Thyroid gland (tissue), 4 donors: ENCODE data around the gene DHX34. TPM values are rescaled to one million over a fixed set of nuclear protein-coding genes. Genes with fewer than 3 reads are reported as not detected.

Experiments used
- DNase-seq, 2 donors: peaks; one replicate each; pipeline ENCODE4 v3.0.0-alpha.2; 2019
- H3K27ac ChIP-seq, 3 donors: fragments of 200-600 bp; sonication (generic); 1 replicate in 2 of 3; 2 replicates in 1 of 3; pipeline ENCODE4 v1.5.1; 2016 to 2019; ENCODE audit warnings: mild to moderate bottlenecking in 1 of 3, moderate library complexity in 1 of 3
- H3K27me3 ChIP-seq: fragments of 200-600 bp; sonication (generic); one replicate; pipeline ENCODE4 v1.5.1; 2019
- H3K36me3 ChIP-seq, 2 donors: fragments of 200-600 bp; sonication (generic); one replicate each; pipeline ENCODE4 v1.5.1; 2016 to 2019
- H3K4me1 ChIP-seq, 2 donors: fragments of 200-600 bp; sonication (generic); one replicate each; pipeline ENCODE4 v1.5.1; 2017 to 2019
- H3K4me3 ChIP-seq, 3 donors: fragments of 200-600 bp; sonication (generic); replicated peaks in 1 of 3; 1 replicate in 2 of 3; 2 replicates in 1 of 3; pipeline ENCODE4 v1.5.1; 2016; ENCODE audit warnings: mild to moderate bottlenecking in 1 of 3
- H3K9me3 ChIP-seq: fragments of 200-600 bp; sonication (generic); one replicate; pipeline ENCODE4 v1.5.1; 2017
- POLR2A ChIP-seq, 2 donors: fragments of 450-650 bp; IDR thresholded peaks; one replicate each; pipeline ENCODE4 v1.6.1; 2017; ENCODE audit warnings: antibody characterized with exemption in 2 of 2, mild to moderate bottlenecking in 2 of 2, moderate library complexity in 1 of 2
- WGBS, 2 donors: methylation state at CpG; one replicate each; pipeline ENCODE4 v1.1.5; 2017; 5-methylcytosine and 5-hydroxymethylcytosine counted together
- intact Hi-C: fragments of 100-400 bp; cut with DNase I; formaldehyde crosslinking; loops from one replicate; pipeline ENCODE4 v1.15.1; 2023
- total RNA-seq, 4 donors: library from RNA; depleted of rRNA; stranded (reverse); fragments of >200 nt; gene quantifications; one replicate each; pipeline ENCODE4 v1.2.3, GENCODE V29; 2016
- TF ChIP-seq, protein P1 (sequence below), 6 experiments: fragments of 200-600 bp in 3 of 6; fragments of 450-650 bp in 3 of 6; sonication (generic) in 3 of 6; IDR thresholded peaks; one replicate each; pipeline ENCODE4 v1.5.1; 2016 to 2019; ENCODE audit warnings: antibody characterized with exemption in 6 of 6, mild to moderate bottlenecking in 2 of 6, inconsistent platforms in 1 of 6, moderate library complexity in 1 of 6

The DHX34 gene
- total RNA-seq, 4 donors from 2014 or later: 15.2 to 20.1 (median 17.3) TPM

DNA sequence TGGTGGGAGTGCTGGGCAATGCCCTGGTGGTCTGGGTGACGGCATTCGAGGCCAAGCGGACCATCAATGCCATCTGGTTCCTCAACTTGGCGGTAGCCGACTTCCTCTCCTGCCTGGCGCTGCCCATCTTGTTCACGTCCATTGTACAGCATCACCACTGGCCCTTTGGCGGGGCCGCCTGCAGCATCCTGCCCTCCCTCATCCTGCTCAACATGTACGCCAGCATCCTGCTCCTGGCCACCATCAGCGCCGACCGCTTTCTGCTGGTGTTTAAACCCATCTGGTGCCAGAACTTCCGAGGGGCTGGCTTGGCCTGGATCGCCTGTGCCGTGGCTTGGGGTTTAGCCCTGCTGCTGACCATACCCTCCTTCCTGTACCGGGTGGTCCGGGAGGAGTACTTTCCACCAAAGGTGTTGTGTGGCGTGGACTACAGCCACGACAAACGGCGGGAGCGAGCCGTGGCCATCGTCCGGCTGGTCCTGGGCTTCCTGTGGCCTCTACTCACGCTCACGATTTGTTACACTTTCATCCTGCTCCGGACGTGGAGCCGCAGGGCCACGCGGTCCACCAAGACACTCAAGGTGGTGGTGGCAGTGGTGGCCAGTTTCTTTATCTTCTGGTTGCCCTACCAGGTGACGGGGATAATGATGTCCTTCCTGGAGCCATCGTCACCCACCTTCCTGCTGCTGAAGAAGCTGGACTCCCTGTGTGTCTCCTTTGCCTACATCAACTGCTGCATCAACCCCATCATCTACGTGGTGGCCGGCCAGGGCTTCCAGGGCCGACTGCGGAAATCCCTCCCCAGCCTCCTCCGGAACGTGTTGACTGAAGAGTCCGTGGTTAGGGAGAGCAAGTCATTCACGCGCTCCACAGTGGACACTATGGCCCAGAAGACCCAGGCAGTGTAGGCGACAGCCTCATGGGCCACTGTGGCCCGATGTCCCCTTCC is 28.9 kb upstream of the DHX34 start:
- Histone ChIP-seq H3K9me3 (no peaks in the 10 kb centered on the region), H3K27me3 (no peaks in the 10 kb centered on the region), H3K36me3 (no peaks in the 10 kb centered on the region), H3K4me1 (no peaks in the 10 kb centered on the region), H3K4me3 (no peak overlapping the region), H3K27ac (no peak overlapping the region)
- WGBS, 2 donors: 91 to 94% methylated on average over 42 to 46 of the region's 46 CpGs
- no peak for DNase-seq
- intact Hi-C loops: no loop called here
- TF ChIP-seq POLR2A (IDR thresholded peaks at IDR 0.05): no peak
- TF ChIP-seq, protein P1, sequence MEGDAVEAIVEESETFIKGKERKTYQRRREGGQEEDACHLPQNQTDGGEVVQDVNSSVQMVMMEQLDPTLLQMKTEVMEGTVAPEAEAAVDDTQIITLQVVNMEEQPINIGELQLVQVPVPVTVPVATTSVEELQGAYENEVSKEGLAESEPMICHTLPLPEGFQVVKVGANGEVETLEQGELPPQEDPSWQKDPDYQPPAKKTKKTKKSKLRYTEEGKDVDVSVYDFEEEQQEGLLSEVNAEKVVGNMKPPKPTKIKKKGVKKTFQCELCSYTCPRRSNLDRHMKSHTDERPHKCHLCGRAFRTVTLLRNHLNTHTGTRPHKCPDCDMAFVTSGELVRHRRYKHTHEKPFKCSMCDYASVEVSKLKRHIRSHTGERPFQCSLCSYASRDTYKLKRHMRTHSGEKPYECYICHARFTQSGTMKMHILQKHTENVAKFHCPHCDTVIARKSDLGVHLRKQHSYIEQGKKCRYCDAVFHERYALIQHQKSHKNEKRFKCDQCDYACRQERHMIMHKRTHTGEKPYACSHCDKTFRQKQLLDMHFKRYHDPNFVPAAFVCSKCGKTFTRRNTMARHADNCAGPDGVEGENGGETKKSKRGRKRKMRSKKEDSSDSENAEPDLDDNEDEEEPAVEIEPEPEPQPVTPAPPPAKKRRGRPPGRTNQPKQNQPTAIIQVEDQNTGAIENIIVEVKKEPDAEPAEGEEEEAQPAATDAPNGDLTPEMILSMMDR (IDR thresholded peaks at IDR 0.05): no peak

DNA sequence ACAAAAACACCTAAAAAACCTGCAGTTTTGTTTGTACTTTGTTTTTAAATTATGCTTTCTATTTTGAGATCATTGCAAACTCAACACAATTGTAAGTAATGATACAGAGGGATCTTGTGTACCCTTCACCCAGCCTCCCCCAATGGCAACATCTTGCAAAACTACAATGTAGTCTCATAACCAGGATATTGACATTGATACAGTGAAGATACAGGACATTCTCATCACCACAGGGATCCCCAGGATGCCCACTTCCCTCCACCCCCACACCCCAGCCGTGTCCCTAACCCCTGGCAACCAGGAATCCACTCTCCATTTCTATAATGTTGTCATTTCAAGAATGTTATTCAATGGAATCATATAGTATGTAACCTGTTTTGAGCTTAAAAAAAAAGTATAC is 27.5 kb upstream of the DHX34 start:
- intact Hi-C loops: no loop called here
- no peaks in the 10 kb centered on the region for H3K4me1 ChIP-seq
- no peak for DNase-seq
- WGBS, 2 donors: 73 to 93% methylated on average over 1 of the region's 1 CpG
- H3K36me3 ChIP-seq: no peaks in the 10 kb centered on the region
- H3K27me3 ChIP-seq: no peaks in the 10 kb centered on the region
- no peak overlapping the region for H3K27ac ChIP-seq
- no peak for TF ChIP-seq POLR2A (IDR thresholded peaks at IDR 0.05)
- TF ChIP-seq, protein P1 (IDR thresholded peaks at IDR 0.05): no peak
- H3K9me3 ChIP-seq: no peaks in the 10 kb centered on the region
- H3K4me3 ChIP-seq: no peak overlapping the region

- Histone ChIP-seq H3K27ac (no peak overlapping the region), H3K36me3 (no peaks in the 10 kb centered on the region), H3K4me3 (no peak overlapping the region), H3K27me3 (no peaks in the 10 kb centered on the region), H3K4me1 (no peaks in the 10 kb centered on the region), H3K9me3 (no peaks in the 10 kb centered on the region)
- TF ChIP-seq, protein P1 (IDR thresholded peaks at IDR 0.05): no peak
- TF ChIP-seq POLR2A (IDR thresholded peaks at IDR 0.05): no peak
- 78 to 85% methylated on average over 2 of the region's 2 CpGs for WGBS, 2 donors
- intact Hi-C loops: no loop called here
- no peak for DNase-seq
Observed at GRCh38 chr19:47322058-47322457, 27.1 kb upstream of the DHX34 start.

- Histone ChIP-seq H3K9me3 (no peaks in the 10 kb centered on the region), H3K27me3 (no peaks in the 10 kb centered on the region), H3K4me3 (no peak overlapping the region), H3K27ac (no peak overlapping the region), H3K36me3 (no peaks in the 10 kb centered on the region), H3K4me1 (no peaks in the 10 kb centered on the region)
- no peak for DNase-seq
- intact Hi-C loops: no loop called here
- 48 to 69% methylated on average over 8 of the region's 8 CpGs for WGBS, 2 donors
- TF ChIP-seq POLR2A (IDR thresholded peaks at IDR 0.05): no peak
Observed at GRCh38 chr19:47323409-47323808, 25.7 kb upstream of the DHX34 start.

DNA sequence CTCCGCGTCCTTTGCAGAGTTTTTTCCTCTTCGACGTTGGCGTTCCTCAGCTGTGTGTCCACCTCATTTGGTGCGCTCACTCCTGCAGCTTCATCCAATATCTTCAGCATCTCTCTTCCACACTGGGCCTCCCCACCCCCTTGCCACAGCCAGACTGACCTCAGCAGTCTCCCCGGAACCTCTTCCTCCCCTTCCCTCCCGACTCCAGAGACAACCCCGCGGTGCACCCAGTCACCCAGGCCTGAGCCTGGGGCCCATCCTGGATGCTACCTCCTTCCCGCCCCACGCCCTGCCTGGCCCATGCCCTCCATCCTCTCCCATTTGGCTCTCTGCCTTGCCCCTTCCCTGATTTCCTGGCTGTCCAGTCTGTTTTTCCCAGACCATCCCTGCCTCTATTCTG is 25.2 kb upstream of the DHX34 start:
- no peak for DNase-seq
- no peaks in the 10 kb centered on the region for H3K4me1 ChIP-seq
- no peaks in the 10 kb centered on the region for H3K36me3 ChIP-seq
- H3K9me3 ChIP-seq: no peaks in the 10 kb centered on the region
- 76 to 87% methylated on average over 12 of the region's 12 CpGs for WGBS, 2 donors
- H3K27ac ChIP-seq: no peak overlapping the region
- no peak for TF ChIP-seq POLR2A (IDR thresholded peaks at IDR 0.05)
- TF ChIP-seq, protein P1 (IDR thresholded peaks at IDR 0.05): no peak
- intact Hi-C loops: no loop called here
- H3K4me3 ChIP-seq: no peak overlapping the region
- no peaks in the 10 kb centered on the region for H3K27me3 ChIP-seq
